K562 (cell line): Measurements from ENCODE around the gene TENT4B. TPM values are rescaled to one million over a fixed set of nuclear protein-coding genes. Genes with fewer than 3 reads are reported as not detected.

Experiments used
- FOXK1 ChIP-seq: sonication (generic); formaldehyde crosslinking; IDR thresholded peaks from 2 replicates; pipeline ENCODE4 v1.8.0; 2022; ENCODE audit warnings: missing genetic modification reagents, mild to moderate bottlenecking, borderline replicate concordance
- FOXM1 ChIP-seq, 2 experiments: fragments of 450-650 bp in 1 of 2; sonication (generic) in 1 of 2; formaldehyde crosslinking in 1 of 2; IDR thresholded peaks; 2 replicates each; pipeline versions ENCODE4 v1.6.1 to v1.9.0; 2017 to 2022; ENCODE audit warnings: low read depth in 2 of 2, mild to moderate bottlenecking in 2 of 2, missing genetic modification reagents in 1 of 2, moderate library complexity in 1 of 2
- MYC ChIP-seq, 2 experiments: fragments of 250-450 bp in 1 of 2; sonication (Bioruptor Pico) in 1 of 2; IDR thresholded peaks; 2 replicates each; pipeline versions ENCODE4 v1.5.1 to v1.6.1; 2012 to 2021; ENCODE audit warnings: low read depth in 2 of 2, borderline replicate concordance in 1 of 2, improper control_type of control experiment in 1 of 2, low read length in 1 of 2, mild to moderate bottlenecking in 1 of 2, moderate library complexity in 1 of 2
- NFRKB ChIP-seq: fragments of 450-650 bp; IDR thresholded peaks from 2 replicates; pipeline ENCODE4 v1.6.1; 2016; ENCODE audit warnings: low read depth
- RBBP5 ChIP-seq: fragments of 200-600 bp; sonication (generic); IDR thresholded peaks from 2 replicates; pipeline ENCODE4 v1.6.1; 2012; ENCODE audit warnings: borderline replicate concordance, mild to moderate bottlenecking, low read length, control low read depth, inconsistent platforms; ENCODE audit not compliant: insufficient read depth, poor library complexity, severe bottlenecking
- RHOXF2B ChIP-seq: fragments of 250-450 bp; sonication (Bioruptor Pico); conservative IDR thresholded peaks from 2 replicates; pipeline ENCODE4 v1.5.1; 2021
- SRSF7 ChIP-seq: fragments of 200-400 bp; formaldehyde crosslinking; optimal IDR thresholded peaks from 2 replicates; pipeline ENCODE3; 2017; ENCODE audit warnings: mild to moderate bottlenecking, low read depth, low read length
- TGIF2 ChIP-seq: sonication (generic); formaldehyde crosslinking; IDR thresholded peaks from 2 replicates; pipeline ENCODE4 v1.8.1; 2022; ENCODE audit warnings: mild to moderate bottlenecking, missing genetic modification reagents, moderate library complexity
- WHSC1 ChIP-seq: IDR thresholded peaks from one replicate; pipeline ENCODE4 v1.6.1; 2012; ENCODE audit warnings: low read length, control low read depth, inconsistent platforms
- XRCC4 ChIP-seq: IDR thresholded peaks from one replicate; pipeline ENCODE4 v1.6.1; 2011; ENCODE audit not compliant: insufficient read depth, insufficient read length; ENCODE audit errors: extremely low read depth
- ZNF197 ChIP-seq: fragments of 200-800 bp; sonication (Bioruptor generic); IDR thresholded peaks from 2 replicates; pipeline ENCODE4 v1.6.1; 2016; ENCODE audit warnings: low read depth, missing genetic modification characterization, missing compliant biosample characterization
- ZNF316 ChIP-seq: fragments of 450-650 bp; IDR thresholded peaks from 2 replicates; pipeline ENCODE4 v1.6.1; 2016
- polyA plus RNA-seq, 8 experiments: library from polyadenylated mRNA; depleted of rRNA in 4 of 8; stranded (reverse) in 5 of 8; unstranded in 3 of 8; fragments of >200 nt; fragmentation: Nextera tagmentation in 2 of 8; fragmentation: Illumina TruSeq in 1 of 8; extraction: Ambion mirVana in 2 of 8; extraction: Trizol in 1 of 8; gene quantifications; 2 replicates each; pipeline versions ENCODE4 v1.2.1 to v1.2.3, GENCODE V29; 2011 to 2014; ENCODE audit warnings: inconsistent platforms in 1 of 8, missing spikeins in 1 of 8
- total RNA-seq, 7 experiments: library from RNA; depleted of rRNA in 6 of 7; stranded (reverse); fragments of >200 nt in 6 of 7; fragmentation: Illumina TruSeq in 2 of 7; extraction: Trizol in 2 of 7; gene quantifications; 2 replicates each; pipeline versions ENCODE4 v1.2.1 to v1.2.3, GENCODE V29; 2011 to 2021; ENCODE audit warnings: low replicate concordance in 1 of 7
- TF ChIP-seq, protein P1 (sequence below): IDR thresholded peaks from 2 replicates; pipeline ENCODE4 v1.6.1; 2011; ENCODE audit warnings: borderline replicate concordance, low read depth, mild to moderate bottlenecking, moderate library complexity, low read length; ENCODE audit not compliant: insufficient read depth, poor library complexity, severe bottlenecking
- TF ChIP-seq, protein P2 (sequence below): fragments of 250-450 bp; sonication (Bioruptor Pico); IDR thresholded peaks from 2 replicates; pipeline ENCODE4 v1.4.0; 2020; ENCODE audit warnings: mild to moderate bottlenecking, moderate library complexity
- TF ChIP-seq, protein P3 (sequence below): sonication (generic); formaldehyde crosslinking; IDR thresholded peaks from 2 replicates; pipeline ENCODE4 v1.8.1; 2023; ENCODE audit warnings: missing genetic modification reagents, mild to moderate bottlenecking, borderline replicate concordance

The TENT4B gene
- total and polyA plus RNA-seq, 9 of the 15 experiments (the other 6 are each of a cell fraction or from before 2014, with no cell fraction given) = 5.2 to 8.4 (median 7.0) TPM

DNA sequence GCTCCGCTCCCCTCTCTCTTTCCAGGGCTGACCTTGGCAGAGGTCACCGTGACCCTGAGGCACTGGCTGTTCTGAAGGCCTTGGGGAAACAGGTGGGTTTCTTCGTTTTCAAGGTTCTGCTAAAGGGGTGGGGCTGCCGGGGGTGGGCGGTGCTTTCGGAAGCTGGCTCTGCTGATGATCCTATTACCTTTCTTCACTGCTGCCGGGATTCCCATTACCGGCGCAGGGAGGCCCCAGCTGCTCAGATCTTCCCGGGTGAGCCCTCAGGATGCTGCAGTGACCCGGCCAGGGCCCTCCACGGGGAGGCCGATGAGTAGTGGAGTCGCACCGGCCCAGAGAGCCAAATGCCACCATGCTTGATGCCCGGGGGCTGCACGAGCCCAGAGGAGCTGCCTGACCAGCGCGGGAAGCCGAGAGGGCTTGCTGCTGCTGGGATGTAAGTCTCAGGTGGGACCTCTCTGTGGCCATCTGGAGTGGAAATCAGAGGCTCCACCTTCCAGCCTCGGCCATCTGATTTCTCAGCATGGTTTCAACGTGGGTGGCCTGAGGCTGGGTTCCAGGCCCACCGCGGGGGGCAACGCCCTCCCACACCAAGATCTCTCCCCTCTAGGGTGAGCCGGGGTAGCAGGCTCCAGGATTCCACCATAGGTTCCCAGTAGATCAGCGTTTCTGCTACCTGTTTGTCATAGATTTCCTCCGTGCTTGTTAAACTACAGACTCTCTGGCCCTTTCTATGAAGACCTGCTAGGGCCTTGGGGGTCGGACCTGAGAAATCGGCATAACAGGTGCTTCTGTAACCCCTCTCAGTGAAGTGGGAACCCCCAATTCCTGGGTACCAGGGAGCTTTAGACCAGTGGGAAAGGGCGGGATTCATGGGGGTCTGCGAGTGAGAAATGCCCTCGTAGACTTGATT lies 91.7 kb downstream of the TENT4B start (continued):
- TF ChIP-seq, protein P1, sequence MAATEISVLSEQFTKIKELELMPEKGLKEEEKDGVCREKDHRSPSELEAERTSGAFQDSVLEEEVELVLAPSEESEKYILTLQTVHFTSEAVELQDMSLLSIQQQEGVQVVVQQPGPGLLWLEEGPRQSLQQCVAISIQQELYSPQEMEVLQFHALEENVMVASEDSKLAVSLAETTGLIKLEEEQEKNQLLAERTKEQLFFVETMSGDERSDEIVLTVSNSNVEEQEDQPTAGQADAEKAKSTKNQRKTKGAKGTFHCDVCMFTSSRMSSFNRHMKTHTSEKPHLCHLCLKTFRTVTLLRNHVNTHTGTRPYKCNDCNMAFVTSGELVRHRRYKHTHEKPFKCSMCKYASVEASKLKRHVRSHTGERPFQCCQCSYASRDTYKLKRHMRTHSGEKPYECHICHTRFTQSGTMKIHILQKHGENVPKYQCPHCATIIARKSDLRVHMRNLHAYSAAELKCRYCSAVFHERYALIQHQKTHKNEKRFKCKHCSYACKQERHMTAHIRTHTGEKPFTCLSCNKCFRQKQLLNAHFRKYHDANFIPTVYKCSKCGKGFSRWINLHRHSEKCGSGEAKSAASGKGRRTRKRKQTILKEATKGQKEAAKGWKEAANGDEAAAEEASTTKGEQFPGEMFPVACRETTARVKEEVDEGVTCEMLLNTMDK = no peak
- TF ChIP-seq, protein P2, sequence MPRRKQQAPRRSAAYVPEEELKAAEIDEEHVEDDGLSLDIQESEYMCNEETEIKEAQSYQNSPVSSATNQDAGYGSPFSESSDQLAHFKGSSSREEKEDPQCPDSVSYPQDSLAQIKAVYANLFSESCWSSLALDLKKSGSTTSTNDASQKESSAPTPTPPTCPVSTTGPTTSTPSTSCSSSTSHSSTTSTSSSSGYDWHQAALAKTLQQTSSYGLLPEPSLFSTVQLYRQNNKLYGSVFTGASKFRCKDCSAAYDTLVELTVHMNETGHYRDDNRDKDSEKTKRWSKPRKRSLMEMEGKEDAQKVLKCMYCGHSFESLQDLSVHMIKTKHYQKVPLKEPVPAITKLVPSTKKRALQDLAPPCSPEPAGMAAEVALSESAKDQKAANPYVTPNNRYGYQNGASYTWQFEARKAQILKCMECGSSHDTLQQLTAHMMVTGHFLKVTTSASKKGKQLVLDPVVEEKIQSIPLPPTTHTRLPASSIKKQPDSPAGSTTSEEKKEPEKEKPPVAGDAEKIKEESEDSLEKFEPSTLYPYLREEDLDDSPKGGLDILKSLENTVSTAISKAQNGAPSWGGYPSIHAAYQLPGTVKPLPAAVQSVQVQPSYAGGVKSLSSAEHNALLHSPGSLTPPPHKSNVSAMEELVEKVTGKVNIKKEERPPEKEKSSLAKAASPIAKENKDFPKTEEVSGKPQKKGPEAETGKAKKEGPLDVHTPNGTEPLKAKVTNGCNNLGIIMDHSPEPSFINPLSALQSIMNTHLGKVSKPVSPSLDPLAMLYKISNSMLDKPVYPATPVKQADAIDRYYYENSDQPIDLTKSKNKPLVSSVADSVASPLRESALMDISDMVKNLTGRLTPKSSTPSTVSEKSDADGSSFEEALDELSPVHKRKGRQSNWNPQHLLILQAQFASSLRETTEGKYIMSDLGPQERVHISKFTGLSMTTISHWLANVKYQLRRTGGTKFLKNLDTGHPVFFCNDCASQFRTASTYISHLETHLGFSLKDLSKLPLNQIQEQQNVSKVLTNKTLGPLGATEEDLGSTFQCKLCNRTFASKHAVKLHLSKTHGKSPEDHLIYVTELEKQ = no peak
- TF ChIP-seq SRSF7 (no peak), FOXK1 (no peak), MYC (IDR thresholded peaks at IDR 0.05; ENCODE audit: low read depth, low read length) (no peak), MYC (CRISPR knock-in tag; IDR thresholded peaks at IDR 0.05; ENCODE audit: borderline replicate concordance, low read depth) (no peak), ZNF197 (CRISPR knock-in tag) (0 out of 2 replicates have a peak, but pooled peaks have one; percentile 19), WHSC1 (no peak), RHOXF2B (CRISPR knock-in tag) (no peak), XRCC4 (no peak), ZNF316 (no peak), TGIF2 (CRISPR knock-in tag) (no peak), NFRKB (peak; percentile 23; the same call in 1 of the 2 replicates), RBBP5 (peak; percentile 3), FOXM1 (IDR thresholded peaks at IDR 0.05; ENCODE audit: low read depth) (no peak), FOXM1 (CRISPR knock-in tag; IDR thresholded peaks at IDR 0.05; ENCODE audit: low read depth) (no peak)
- TF ChIP-seq, protein P3, sequence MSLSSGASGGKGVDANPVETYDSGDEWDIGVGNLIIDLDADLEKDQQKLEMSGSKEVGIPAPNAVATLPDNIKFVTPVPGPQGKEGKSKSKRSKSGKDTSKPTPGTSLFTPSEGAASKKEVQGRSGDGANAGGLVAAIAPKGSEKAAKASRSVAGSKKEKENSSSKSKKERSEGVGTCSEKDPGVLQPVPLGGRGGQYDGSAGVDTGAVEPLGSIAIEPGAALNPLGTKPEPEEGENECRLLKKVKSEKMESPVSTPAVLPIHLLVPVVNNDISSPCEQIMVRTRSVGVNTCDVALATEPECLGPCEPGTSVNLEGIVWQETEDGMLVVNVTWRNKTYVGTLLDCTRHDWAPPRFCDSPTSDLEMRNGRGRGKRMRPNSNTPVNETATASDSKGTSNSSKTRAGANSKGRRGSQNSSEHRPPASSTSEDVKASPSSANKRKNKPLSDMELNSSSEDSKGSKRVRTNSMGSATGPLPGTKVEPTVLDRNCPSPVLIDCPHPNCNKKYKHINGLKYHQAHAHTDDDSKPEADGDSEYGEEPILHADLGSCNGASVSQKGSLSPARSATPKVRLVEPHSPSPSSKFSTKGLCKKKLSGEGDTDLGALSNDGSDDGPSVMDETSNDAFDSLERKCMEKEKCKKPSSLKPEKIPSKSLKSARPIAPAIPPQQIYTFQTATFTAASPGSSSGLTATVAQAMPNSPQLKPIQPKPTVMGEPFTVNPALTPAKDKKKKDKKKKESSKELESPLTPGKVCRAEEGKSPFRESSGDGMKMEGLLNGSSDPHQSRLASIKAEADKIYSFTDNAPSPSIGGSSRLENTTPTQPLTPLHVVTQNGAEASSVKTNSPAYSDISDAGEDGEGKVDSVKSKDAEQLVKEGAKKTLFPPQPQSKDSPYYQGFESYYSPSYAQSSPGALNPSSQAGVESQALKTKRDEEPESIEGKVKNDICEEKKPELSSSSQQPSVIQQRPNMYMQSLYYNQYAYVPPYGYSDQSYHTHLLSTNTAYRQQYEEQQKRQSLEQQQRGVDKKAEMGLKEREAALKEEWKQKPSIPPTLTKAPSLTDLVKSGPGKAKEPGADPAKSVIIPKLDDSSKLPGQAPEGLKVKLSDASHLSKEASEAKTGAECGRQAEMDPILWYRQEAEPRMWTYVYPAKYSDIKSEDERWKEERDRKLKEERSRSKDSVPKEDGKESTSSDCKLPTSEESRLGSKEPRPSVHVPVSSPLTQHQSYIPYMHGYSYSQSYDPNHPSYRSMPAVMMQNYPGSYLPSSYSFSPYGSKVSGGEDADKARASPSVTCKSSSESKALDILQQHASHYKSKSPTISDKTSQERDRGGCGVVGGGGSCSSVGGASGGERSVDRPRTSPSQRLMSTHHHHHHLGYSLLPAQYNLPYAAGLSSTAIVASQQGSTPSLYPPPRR = no peak
